ENCODE data around the gene PLCXD1.

Gene PLCXD1

GRCh38 chrX:346034-346813 is 65.0 kb downstream of the PLCXD1 start:
- TF ChIP-seq CTCF (conservative IDR thresholded peaks at IDR 0.05; ENCODE audit: control insufficient read depth, insufficient read depth, low read depth, low read length), result no peak
- no peak for DNase-seq (ENCODE audit: low read depth)
- no peak overlapping the region for H3K4me3 ChIP-seq (ENCODE audit: control insufficient read depth, low read depth, low read length)

GRCh38 chrX:347351-348117 is 66.4 kb downstream of the PLCXD1 start:
- no peak for DNase-seq (ENCODE audit: low read depth)
- TF ChIP-seq CTCF (conservative IDR thresholded peaks at IDR 0.05; ENCODE audit: control insufficient read depth, insufficient read depth, low read depth, low read length), result no peak
- H3K4me3 ChIP-seq (ENCODE audit: control insufficient read depth, low read depth, low read length), result no peak overlapping the region

GRCh38 chrX:348461-349117 is 67.4 kb downstream of the PLCXD1 start:
- DNase-seq (ENCODE audit: low read depth), result no peak
- TF ChIP-seq CTCF (conservative IDR thresholded peaks at IDR 0.05; ENCODE audit: control insufficient read depth, insufficient read depth, low read depth, low read length), result no peak

GRCh38 chrX:349196-349595 is 68.0 kb downstream of the PLCXD1 start:
- no peak for DNase-seq (ENCODE audit: low read depth)
- TF ChIP-seq CTCF (conservative IDR thresholded peaks at IDR 0.05; ENCODE audit: control insufficient read depth, insufficient read depth, low read depth, low read length), result no peak
- no peak overlapping the region for H3K4me3 ChIP-seq (ENCODE audit: control insufficient read depth, low read depth, low read length)

More at GRCh38 chrX:348461-349117, 67.4 kb downstream of the PLCXD1 start:
- no peak overlapping the region for H3K4me3 ChIP-seq (ENCODE audit: control insufficient read depth, low read depth, low read length)

- no peak for TF ChIP-seq CTCF (conservative IDR thresholded peaks at IDR 0.05; ENCODE audit: control insufficient read depth, insufficient read depth, low read depth, low read length)
- H3K4me3 ChIP-seq (ENCODE audit: control insufficient read depth, low read depth, low read length), result no peak overlapping the region
Observed at GRCh38 chrX:349702-350101, 68.5 kb downstream of the PLCXD1 start.

GRCh38 chrX:350148-350533 is 69.0 kb downstream of the PLCXD1 start:
- DNase-seq (ENCODE audit: low read depth), result no peak
- no peak overlapping the region for H3K4me3 ChIP-seq (ENCODE audit: control insufficient read depth, low read depth, low read length)
- no peak for TF ChIP-seq CTCF (conservative IDR thresholded peaks at IDR 0.05; ENCODE audit: control insufficient read depth, insufficient read depth, low read depth, low read length)

More at GRCh38 chrX:349702-350101, 68.5 kb downstream of the PLCXD1 start:
- DNase-seq (ENCODE audit: low read depth), result no peak

All from fibroblast of mammary gland (primary cell).